T-helper 1 cell treated with Interleukin-12 subunit alpha and Interleukin-12 subunit beta and Interleukin-4 antibody, amounts not matched to agents 30 ng/mL and 1 ng/mL, for 36 hours (primary cell): Measurements from ENCODE around the gene MED13L. TPM values are rescaled to one million over a fixed set of nuclear protein-coding genes. Genes with fewer than 3 reads are reported as not detected.

Experiments used
- intact Hi-C: fragments of 100-400 bp; cut with micrococcal nuclease; formaldehyde crosslinking; loops from one replicate; pipeline ENCODE4 v1.15.1; 2024
- total RNA-seq: library from RNA; stranded (reverse); gene quantifications from 2 replicates; pipeline ENCODE4 v1.2.3, GENCODE V29; 2022

Gene MED13L
- total RNA-seq, 1 donor from 2014 or later: 92.7 TPM

- intact Hi-C loops: no loop called here
Observed at GRCh38 chr12:115956236-115956635, 321.3 kb downstream of the MED13L start.

GRCh38 chr12:115953450-115953849 lies 324.0 kb downstream of the MED13L start:
- intact Hi-C loops: no loop called here

- intact Hi-C loops: no loop called here
Observed at GRCh38 chr12:115953031-115953430, 324.5 kb downstream of the MED13L start.

GRCh38 chr12:115950959-115951358 lies 326.5 kb downstream of the MED13L start:
- intact Hi-C loops: no loop called here

- intact Hi-C loops: no loop called here
Observed at GRCh38 chr12:115949675-115950074, 327.8 kb downstream of the MED13L start.

- intact Hi-C loops: loop anchor here (1.0 kb wide), 1 partner anchor 1285 kb away; no protein-coding TSS in a partner anchor
Observed at GRCh38 chr12:115947696-115948062, 329.8 kb downstream of the MED13L start.

GRCh38 chr12:115946867-115947695 lies 330.4 kb downstream of the MED13L start:
- intact Hi-C loops: loop anchor here (1.0 kb wide), 1 partner anchor 1285 kb away; no protein-coding TSS in a partner anchor

GRCh38 chr12:115946092-115946491 lies 331.4 kb downstream of the MED13L start:
- intact Hi-C loops: no loop called here

- intact Hi-C loops: no loop called here
Observed at GRCh38 chr12:115945491-115945885, 332.0 kb downstream of the MED13L start.

- intact Hi-C loops: no loop called here
Observed at GRCh38 chr12:115944837-115945490, 332.5 kb downstream of the MED13L start.

GRCh38 chr12:115944392-115944742 lies 333.1 kb downstream of the MED13L start:
- intact Hi-C loops: no loop called here

- intact Hi-C loops: no loop called here
Observed at GRCh38 chr12:115943630-115944391, 333.7 kb downstream of the MED13L start.

- intact Hi-C loops: no loop called here
Observed at GRCh38 chr12:115943310-115943629, 334.2 kb downstream of the MED13L start.

- intact Hi-C loops: no loop called here
Observed at GRCh38 chr12:115942346-115942745, 335.1 kb downstream of the MED13L start.

- intact Hi-C loops: no loop called here
Observed at GRCh38 chr12:115941362-115941761, 336.1 kb downstream of the MED13L start.

GRCh38 chr12:115938794-115939377 lies 338.6 kb downstream of the MED13L start:
- intact Hi-C loops: no loop called here

GRCh38 chr12:115936997-115937916 lies 340.2 kb downstream of the MED13L start:
- intact Hi-C loops: no loop called here

- intact Hi-C loops: no loop called here
Observed at GRCh38 chr12:115934877-115935276, 342.6 kb downstream of the MED13L start.

- intact Hi-C loops: no loop called here
Observed at GRCh38 chr12:115934046-115934445, 343.4 kb downstream of the MED13L start.

GRCh38 chr12:115932066-115932465 lies 345.4 kb downstream of the MED13L start:
- intact Hi-C loops: no loop called here

- intact Hi-C loops: no loop called here
Observed at GRCh38 chr12:115930336-115930735, 347.2 kb downstream of the MED13L start.
